ENCODE results near the gene NPTN.
A peak's percentile ranks its signal among the peaks of the same experiment; 100 is the strongest.

Gene NPTN

DNA sequence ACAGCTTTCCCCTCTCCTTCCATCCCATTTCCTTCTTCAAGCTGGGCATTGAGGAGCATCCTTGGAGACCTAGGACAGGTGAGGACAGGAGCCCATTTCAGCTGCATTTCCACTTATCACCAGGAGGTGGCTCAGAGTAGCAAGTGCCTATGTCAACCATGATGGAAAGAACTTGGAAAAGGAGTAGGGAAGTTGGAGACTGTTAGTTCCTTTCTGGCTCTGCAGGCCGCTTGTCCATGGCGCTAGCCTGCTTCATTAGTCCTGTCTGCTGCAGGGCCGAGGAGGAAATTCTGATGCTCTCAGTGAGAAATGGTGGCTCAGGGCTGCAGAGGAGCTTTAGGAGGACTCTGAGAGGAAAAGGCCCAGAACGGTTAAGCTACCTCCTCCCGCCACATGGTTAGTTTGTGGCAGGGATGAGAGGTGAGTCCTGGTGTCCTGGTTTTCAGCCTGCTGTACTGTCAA lies 44.0 kb upstream of the NPTN start:
- TF ChIP-seq ESRRG (CRISPR knock-in tag; IDR thresholded peaks at IDR 0.05) (no peak), ZFP3 (CRISPR knock-in tag; IDR thresholded peaks at IDR 0.05) (no peak), GLIS3 (CRISPR knock-in tag; IDR thresholded peaks at IDR 0.05) (no peak), ZFP30 (CRISPR knock-in tag; IDR thresholded peaks at IDR 0.05) (no peak)
- ATAC-seq = peak; percentile 97

- ATAC-seq = no peak
- TF ChIP-seq POU6F1 (CRISPR knock-in tag; IDR thresholded peaks at IDR 0.05; ENCODE audit: borderline replicate concordance, low read depth) (no peak), ISL1 (CRISPR knock-in tag; IDR thresholded peaks at IDR 0.05) (no peak), ZC3H10 (CRISPR knock-in tag; IDR thresholded peaks at IDR 0.05) (no peak), SNAI2 (CRISPR knock-in tag; IDR thresholded peaks at IDR 0.05) (no peak), ZNF70 (CRISPR knock-in tag; IDR thresholded peaks at IDR 0.05) (no peak), ZNF565 (CRISPR knock-in tag; conservative IDR thresholded peaks at IDR 0.05; ENCODE audit: low read depth) (no peak)
Observed at GRCh38 chr15:73674587-73674986, 41.4 kb upstream of the NPTN start.

- no peak for ATAC-seq
- TF ChIP-seq ZC3H10 (CRISPR knock-in tag; IDR thresholded peaks at IDR 0.05) (no peak), ZFP30 (CRISPR knock-in tag; IDR thresholded peaks at IDR 0.05) (no peak), RARB (CRISPR knock-in tag; IDR thresholded peaks at IDR 0.05) (no peak), CSDC2 (CRISPR knock-in tag; IDR thresholded peaks at IDR 0.05) (no peak), ARNTL (CRISPR knock-in tag; IDR thresholded peaks at IDR 0.05; ENCODE audit: borderline replicate concordance, low read depth) (no peak), SNAI2 (CRISPR knock-in tag; IDR thresholded peaks at IDR 0.05) (no peak), BACH2 (CRISPR knock-in tag; IDR thresholded peaks at IDR 0.05; ENCODE audit: borderline replicate concordance) (no peak), ESRRG (CRISPR knock-in tag; IDR thresholded peaks at IDR 0.05) (no peak), CSRNP3 (CRISPR knock-in tag; IDR thresholded peaks at IDR 0.05) (no peak), ISL1 (CRISPR knock-in tag; IDR thresholded peaks at IDR 0.05) (no peak), ZNF8 (CRISPR knock-in tag; IDR thresholded peaks at IDR 0.05) (no peak)
- TF ChIP-seq, protein P1, sequence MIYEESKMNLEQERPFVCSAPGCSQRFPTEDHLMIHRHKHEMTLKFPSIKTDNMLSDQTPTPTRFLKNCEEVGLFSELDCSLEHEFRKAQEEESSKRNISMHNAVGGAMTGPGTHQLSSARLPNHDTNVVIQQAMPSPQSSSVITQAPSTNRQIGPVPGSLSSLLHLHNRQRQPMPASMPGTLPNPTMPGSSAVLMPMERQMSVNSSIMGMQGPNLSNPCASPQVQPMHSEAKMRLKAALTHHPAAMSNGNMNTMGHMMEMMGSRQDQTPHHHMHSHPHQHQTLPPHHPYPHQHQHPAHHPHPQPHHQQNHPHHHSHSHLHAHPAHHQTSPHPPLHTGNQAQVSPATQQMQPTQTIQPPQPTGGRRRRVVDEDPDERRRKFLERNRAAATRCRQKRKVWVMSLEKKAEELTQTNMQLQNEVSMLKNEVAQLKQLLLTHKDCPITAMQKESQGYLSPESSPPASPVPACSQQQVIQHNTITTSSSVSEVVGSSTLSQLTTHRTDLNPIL (CRISPR knock-in tag; IDR thresholded peaks at IDR 0.05; ENCODE audit: low read depth) = no peak
Observed at GRCh38 chr15:73660455-73660854, 27.3 kb upstream of the NPTN start.

GRCh38 chr15:73658645-73659044 lies 25.5 kb upstream of the NPTN start:
- no peak for ATAC-seq
- TF ChIP-seq SNAI2 (CRISPR knock-in tag; IDR thresholded peaks at IDR 0.05) (no peak), GLIS3 (CRISPR knock-in tag; IDR thresholded peaks at IDR 0.05) (no peak), CSRNP3 (CRISPR knock-in tag; IDR thresholded peaks at IDR 0.05) (no peak), PPARA (CRISPR knock-in tag; IDR thresholded peaks at IDR 0.05; ENCODE audit: borderline replicate concordance) (no peak), CSDC2 (CRISPR knock-in tag; IDR thresholded peaks at IDR 0.05) (no peak), TOX (CRISPR knock-in tag; IDR thresholded peaks at IDR 0.05; ENCODE audit: borderline replicate concordance) (no peak), OSR1 (CRISPR knock-in tag; IDR thresholded peaks at IDR 0.05) (no peak), ZC3H10 (CRISPR knock-in tag; IDR thresholded peaks at IDR 0.05) (no peak), ARNTL (CRISPR knock-in tag; IDR thresholded peaks at IDR 0.05; ENCODE audit: borderline replicate concordance, low read depth) (no peak), POU6F1 (CRISPR knock-in tag; IDR thresholded peaks at IDR 0.05; ENCODE audit: borderline replicate concordance, low read depth) (no peak)
- TF ChIP-seq, protein P2, sequence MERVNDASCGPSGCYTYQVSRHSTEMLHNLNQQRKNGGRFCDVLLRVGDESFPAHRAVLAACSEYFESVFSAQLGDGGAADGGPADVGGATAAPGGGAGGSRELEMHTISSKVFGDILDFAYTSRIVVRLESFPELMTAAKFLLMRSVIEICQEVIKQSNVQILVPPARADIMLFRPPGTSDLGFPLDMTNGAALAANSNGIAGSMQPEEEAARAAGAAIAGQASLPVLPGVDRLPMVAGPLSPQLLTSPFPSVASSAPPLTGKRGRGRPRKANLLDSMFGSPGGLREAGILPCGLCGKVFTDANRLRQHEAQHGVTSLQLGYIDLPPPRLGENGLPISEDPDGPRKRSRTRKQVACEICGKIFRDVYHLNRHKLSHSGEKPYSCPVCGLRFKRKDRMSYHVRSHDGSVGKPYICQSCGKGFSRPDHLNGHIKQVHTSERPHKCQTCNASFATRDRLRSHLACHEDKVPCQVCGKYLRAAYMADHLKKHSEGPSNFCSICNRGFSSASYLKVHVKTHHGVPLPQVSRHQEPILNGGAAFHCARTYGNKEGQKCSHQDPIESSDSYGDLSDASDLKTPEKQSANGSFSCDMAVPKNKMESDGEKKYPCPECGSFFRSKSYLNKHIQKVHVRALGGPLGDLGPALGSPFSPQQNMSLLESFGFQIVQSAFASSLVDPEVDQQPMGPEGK (CRISPR knock-in tag; IDR thresholded peaks at IDR 0.05; ENCODE audit: borderline replicate concordance) = no peak
- TF ChIP-seq, protein P1 (CRISPR knock-in tag; IDR thresholded peaks at IDR 0.05; ENCODE audit: low read depth) = no peak
